Stimulated activated CD8-positive, alpha-beta memory T cell treated with anti-CD3 and anti-CD28 coated beads, Interleukin-12 subunit alpha, Interleukin-12 subunit beta, amount 100 ng/mL, for 4 hours (primary cell): ENCODE data around the gene NUB1.

Experiments
- DNase-seq: peaks from one replicate; pipeline ENCODE4 v3.0.0-alpha.2; 2020; ENCODE audit warnings: low read depth

NUB1 gene

DNA sequence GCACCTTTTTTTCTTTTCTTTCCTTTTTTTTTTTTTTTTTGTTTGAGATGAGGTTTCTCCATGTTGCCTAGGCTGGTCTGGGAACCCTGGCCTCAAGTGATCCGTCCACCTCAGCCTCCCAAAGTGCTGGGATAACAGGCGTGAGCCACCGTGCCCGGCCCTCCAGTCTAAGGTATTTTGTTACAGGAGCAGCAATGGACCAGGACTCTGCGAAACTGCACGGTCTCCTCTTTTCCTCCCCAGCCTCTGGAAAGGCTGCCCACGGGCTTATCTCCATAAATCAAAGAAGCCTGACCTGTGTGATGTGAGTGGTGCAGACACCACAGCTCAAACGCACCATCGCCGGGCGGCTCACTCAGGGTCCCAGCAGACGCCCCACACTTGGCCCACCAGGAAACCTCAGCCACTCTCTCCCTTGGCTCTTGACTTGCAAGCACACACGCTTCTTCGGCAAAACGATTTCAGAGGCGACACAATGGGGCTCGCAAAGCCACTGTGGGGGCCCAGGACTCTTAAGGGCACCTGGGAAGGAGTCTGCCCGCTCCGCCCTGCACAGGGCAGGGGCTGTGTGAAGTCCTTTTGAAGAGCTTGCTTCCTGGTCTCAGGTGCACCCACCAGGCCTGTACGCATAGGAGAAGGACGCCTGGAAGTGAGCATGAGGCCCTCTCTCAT lies 47.6 kb downstream of the NUB1 start:
- no peak for DNase-seq

DNA sequence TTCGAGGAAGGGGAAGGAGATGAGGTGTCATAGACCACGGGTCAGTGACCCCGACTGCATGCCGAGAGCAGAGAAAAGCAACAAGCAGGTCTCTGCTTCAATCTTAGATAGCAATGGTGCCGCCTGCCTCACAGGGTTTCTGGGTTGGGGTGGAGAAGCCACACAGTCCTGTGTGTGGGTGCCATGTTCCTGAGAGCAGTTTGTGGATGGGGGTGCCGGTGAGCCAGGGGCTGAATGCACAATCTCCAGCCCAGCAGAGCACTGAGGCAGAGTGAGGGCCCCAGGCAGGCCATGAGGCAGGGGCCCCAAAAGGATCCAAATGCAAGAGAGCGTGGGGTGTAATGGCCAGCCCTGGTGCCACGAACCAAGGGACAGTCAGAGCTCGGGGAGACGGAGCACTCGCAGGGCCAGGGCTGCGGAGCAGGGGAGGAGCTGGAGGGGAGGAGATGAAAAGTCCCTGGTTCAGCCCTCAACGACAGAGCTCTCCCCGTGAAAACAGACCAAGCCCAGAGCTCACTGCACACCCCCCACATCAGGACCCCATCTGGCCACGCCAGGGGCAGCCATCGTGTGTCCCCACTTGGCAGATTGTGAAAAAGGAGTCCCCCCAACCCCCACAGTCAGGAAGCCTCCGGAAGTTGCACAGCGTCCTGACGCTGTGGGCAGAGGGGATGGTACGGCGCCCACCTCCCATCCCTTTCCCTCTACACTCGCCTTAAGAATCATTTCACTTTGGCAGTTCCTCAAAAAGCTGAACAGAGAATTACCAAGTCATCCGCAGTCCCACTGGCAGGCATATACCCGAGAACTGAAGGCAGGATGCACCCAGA lies 48.4 kb downstream of the NUB1 start:
- no peak for DNase-seq

DNA sequence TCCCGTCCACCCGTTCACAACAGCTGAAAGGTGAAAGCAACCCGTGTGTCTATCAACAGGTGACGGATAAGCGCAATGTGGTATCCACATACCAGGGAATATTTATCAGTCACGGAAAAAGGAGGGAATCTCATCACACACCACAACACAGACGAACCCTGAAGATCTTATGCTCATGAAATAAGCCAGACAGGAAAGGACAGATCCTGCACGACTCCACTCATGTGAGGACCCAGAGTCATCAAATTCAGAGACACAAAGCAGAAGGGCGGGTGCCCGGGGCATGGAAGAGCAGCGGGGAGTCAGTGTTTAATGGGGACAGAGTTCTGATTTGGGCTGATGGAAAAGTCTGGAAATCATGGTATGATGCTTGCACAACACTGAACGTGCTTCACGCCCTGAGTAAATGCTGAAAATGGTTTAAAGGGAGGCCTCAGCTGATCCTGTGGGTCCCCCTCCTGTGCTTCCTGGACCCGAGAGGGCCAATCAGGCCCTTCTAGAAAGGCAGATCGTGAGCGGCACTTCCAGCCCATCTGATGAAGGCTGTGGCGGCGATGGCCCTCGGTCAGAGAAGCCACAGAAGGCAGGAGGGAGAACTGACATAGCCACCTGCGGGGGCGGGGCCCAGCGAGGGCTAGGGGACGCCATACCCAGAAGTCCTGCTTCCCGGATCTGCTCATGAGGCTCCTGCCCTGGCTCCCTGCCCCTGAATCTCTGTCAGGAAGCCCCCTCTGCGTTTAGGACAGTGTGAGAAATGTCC lies 49.2 kb downstream of the NUB1 start:
- no peak for DNase-seq

DNA sequence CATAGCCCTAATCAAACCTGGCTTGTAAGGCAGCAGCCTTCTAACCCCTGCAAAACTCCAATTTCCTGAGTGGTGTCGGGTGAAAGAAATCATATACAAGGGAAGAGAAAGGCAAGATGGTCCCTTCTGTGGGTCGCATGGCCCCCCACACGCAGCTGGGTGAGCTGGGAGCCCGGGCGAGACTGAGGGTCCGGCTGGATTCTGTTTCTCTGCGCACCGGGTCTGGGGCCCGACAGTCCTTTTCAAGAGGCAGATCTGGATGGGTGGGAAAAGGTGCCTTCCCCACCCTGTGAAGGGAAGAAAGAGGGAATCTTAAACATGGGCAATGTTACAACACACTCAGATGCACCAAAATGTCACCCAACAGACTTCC lies 49.7 kb downstream of the NUB1 start:
- DNase-seq: no peak

DNA sequence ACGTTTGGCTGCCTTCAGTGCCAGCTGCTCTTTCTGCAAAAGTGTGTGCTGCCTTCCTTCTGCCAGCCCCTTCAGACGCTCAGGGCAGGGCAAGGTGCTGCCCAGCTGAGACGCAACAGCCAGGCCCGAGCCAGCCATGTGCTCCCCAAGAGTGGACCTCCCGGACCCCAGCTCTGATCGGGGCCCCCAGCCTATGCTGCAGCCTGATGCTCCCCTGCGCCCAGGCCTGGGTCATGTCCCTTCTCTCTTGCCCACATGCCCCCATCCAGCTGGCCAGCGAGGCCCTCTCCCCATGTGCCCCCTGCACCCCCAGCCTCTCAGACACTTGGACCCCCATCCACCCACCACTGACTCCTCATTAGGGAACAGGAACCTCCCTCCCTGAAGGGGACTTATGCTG lies 50.4 kb downstream of the NUB1 start:
- DNase-seq: no peak

DNA sequence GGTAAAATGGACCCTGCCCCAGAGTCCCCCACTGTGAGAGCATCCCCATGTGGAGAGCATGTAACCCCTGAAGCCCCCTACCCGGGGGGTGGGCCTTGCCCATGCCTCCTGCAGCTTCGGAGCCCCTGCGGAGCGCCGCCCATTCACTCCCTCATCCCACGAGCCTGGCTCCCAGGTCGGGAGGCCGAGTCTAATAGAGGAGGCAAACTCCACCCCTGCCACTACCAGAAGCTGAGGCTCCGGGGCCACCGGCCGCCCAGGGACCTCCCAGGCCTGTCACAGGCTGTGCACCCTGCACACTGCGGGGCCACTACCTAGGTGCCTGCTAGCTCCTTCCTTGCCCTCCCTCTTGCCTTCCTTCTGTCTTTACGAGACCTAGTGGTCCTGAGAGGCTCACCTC lies 50.8 kb downstream of the NUB1 start:
- no peak for DNase-seq

DNA sequence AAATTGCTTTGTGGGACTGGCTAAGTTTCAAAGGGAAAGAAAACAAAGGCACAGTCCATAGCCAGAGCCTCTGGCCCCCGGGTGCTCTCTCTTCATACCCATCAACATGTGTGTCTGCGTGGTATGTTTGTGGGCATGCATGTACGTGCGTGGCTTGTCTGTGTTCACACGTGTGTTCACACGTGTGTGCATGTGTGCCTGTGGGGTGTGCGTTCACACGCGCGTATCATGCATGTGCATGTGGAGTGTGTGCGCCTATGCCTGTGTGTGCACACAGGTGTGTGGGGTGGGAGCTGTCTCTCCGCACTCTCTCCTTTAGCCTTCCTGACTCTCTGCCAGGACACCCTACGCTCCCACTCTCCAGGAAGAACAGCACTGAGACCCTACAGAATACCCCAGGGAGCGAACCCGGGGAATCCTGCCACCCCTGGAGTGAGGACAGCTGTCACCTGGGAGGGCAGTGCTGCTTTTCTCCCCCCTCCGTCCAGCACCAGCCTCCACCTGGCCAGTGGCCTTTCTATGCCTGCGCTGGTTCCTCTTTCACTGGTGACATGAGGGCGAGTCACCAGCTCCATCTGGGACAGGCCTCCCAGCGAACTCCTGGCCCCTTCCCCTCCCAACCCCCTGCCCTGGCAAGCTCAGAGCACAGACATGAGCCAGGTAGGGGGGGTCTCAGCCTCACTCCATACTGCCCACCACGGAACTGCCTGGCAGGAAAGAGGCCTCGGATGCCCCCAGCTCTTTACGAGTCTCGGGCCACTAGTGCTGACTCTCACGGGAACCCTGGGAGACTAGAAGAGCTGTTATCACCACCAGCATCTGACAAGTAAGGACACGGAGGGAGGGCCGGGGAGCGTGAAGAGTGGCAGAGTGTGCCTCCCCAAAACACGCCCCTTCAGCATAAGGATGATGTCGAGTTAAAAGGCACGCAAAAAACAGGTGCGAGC lies 51.7 kb downstream of the NUB1 start:
- no peak for DNase-seq

DNA sequence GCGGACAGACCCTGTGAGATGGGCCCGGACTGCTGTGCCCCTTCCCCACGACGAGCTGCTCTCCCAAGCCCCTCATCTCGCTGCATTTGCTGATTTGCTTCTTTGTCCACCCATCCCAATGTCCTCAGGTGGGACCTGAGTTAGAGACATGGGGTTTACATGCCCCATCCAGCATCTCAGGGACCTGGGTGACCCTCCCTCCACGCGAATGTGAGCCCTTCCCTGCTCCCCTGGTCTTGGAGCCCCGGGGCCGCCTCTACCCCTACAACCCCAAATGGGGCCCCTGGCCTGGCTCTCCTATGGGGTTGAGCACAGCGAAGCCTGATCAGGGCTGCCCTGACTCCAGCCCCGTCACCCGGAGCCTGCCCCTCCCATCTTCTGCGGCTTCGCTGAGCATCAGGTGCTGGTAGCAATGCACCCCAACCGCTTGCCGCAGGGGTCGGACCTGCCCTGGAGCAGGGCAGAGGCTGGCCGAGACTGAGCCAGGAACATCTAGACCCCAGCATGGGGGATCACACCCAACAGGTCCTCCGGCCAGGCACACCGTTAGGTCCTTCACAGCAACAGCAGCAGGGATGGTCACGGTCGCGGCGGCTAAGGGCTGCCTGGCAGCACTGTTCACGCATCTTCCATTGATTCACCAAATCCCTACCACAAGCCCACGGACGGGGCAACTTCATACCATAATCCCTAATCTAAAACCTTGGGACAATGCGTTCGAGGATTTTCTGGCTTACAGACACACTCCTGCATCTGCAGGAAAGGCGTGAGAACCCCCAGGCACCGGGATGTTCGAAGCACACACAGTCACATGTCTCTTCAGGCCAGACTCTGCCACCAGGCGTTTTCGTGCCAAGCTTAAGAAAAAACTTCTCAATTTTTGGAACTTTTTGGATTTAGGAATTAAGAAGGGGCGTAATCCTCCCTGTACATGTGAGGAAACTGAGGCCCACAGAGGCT lies 52.7 kb downstream of the NUB1 start:
- DNase-seq: no peak

DNA sequence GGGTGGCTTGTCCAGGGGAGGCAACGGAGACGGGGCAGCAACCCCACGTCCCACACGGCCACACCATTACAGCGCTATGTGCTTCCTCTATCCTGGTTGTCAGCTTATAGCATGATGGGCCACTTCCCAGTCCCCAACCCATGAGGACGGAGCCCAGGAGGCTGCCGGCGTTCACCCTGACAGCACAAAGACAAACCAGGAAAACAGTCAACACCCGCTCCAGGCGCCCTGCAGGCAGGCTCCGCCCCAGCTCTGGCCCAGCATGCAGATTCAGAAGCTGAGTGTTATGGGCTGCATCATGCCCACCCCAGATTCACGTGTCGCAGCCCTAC lies 53.4 kb downstream of the NUB1 start:
- no peak for DNase-seq

DNA sequence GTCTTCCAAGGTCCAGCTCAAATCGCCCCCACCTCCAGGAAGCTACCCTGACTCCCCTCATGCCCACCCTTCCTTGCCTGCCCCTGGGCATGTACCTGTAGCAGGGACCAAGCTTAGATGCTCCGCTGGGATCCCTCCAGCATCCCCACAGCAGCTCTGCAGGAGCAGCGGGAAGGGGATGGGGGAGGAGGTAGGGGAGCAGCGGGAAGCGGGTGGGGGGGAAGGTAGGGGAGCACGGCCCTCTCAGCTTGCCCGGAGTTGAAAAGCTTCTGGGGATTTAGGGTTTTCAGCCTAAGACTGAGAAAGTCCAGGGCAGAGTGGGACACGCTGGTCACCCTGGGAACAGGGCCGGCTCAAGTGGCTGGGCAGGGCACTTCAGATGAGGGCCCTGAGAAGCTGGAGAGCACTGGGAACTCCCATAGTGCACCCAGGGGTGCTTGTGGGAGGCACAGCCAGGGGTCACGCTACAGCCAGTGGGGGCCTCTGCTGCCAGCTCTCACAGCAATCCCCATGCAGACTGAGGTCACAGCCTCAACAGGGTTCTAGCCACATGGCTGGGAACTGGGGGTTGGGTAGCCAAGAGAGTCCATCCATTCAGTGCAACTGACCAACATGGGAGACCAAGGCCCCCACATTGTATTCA lies 54.8 kb downstream of the NUB1 start:
- no peak for DNase-seq

DNA sequence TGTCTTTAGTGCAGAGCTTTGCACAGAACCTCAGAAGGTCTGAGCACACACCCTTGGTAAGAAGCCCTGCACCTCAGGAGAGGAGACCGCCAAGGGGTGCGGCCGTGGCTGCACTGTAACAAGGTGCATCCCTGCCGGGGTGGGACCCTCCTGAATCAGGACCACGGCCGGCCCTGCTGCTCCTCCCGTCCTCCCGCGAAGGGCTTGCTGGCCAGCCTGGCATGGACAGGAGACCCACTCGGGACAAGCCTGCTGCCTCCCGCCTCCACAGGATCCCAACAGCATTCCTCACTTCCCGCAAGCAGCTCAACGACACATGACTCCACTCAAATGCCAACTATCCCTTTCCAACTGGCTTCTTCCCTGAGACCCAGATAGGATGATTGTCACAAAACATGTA lies 55.4 kb downstream of the NUB1 start:
- no peak for DNase-seq

DNA sequence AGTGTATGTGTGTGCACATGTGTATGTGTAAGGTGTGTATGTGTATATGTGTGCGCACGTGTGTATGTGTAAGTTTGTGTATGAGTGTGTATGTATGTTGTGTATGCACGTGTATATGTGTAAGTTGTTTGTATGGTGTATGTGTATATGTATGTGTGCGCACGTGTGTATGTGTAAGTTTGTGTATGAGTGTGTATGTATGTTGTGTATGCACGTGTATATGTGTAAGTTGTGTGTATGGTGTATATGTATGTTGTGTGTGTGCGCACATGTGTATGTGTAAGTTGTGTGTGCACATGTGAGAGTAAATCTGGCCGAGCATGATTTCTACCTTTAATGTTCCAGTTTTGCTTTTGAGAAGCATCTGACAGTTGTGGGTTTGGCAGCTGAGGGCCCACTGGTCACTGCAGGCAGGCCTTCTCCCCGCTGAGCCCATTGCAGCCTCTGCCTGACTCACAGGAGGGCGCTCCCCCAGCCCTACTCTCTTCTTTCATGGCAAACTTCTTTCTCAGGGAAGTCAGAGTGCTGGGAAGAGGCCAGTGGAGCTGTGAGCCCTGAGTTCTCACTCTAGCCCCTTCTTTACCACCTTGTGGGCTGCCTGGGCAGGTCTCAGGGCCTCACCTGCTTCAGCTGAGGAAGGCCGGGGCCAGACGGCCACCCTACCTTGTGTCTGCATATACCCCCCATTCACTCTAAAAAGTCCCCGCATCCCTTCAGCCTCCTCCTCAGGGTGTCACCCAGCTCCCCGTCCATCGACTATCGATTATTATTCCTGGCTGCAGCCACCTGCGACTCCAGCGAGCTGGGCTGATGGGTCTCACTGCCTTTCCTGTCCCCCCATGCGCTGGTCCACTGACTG lies 57.1 kb downstream of the NUB1 start:
- DNase-seq: no peak

DNA sequence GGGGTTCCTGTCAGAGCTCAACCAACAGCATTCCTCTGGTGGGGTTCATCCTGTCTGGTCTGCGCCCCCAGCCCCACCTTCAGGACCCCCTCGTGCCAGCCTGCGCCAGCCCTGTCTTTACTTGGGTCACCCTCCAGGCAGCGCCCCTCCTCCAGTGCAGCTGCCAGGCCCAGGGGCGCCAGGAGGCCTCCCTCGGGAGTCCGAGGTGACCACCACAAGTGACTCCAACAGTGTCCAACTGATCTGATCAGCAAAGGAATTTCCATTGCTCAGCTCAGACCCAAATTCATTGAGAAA lies 57.6 kb downstream of the NUB1 start:
- DNase-seq: no peak

DNA sequence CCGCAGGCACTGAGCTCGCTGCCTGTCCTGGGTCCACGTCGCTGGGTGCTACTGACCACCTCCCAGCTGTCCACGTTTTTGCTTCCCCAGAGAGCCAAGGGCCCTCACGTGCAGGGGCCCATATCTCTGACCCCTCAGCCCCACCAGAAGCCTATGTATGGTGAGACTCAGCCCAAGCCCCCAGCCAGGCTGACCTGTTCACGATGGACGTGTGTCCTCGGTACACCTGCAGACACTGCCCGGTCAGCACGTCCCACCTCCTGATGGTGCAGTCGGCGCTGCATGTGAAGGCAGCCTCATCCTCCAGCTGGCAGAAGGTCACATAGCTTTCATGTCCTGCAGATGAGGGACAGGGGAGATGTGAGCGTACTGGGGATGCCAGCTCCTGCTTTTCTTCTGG lies 58.3 kb downstream of the NUB1 start:
- DNase-seq: no peak

DNA sequence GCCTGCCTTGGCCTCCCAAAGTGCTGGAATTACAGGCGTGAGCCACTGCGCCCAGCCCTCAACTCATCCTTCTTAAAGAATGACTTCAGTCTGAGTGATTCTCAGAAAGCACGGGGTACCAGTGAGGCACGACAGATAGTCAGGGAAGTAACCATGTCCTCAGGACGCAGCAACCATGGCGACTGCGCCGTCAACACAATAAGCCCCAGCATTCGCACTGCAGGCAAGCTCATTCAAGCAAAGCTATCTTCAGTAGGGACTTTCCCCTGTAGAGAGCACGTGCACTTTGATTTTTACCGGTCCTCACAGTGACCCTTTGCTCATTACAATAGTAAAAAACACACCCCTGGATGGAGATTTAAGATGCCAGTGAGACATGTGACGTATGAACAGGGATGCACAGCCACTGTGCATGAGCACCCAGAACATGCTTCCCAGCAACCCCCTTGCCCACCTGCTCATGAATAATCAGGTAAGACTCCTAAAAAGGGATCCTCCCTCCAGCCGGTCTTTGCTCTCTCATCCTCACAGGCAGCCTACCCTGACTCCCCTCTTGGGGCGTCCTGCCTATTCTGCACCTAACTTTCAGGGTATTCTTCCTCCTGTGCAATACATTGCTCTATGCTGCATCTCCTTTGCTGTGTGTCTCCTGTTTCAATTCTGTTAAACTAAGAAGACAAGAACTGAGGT lies 59.2 kb downstream of the NUB1 start:
- DNase-seq: no peak

DNA sequence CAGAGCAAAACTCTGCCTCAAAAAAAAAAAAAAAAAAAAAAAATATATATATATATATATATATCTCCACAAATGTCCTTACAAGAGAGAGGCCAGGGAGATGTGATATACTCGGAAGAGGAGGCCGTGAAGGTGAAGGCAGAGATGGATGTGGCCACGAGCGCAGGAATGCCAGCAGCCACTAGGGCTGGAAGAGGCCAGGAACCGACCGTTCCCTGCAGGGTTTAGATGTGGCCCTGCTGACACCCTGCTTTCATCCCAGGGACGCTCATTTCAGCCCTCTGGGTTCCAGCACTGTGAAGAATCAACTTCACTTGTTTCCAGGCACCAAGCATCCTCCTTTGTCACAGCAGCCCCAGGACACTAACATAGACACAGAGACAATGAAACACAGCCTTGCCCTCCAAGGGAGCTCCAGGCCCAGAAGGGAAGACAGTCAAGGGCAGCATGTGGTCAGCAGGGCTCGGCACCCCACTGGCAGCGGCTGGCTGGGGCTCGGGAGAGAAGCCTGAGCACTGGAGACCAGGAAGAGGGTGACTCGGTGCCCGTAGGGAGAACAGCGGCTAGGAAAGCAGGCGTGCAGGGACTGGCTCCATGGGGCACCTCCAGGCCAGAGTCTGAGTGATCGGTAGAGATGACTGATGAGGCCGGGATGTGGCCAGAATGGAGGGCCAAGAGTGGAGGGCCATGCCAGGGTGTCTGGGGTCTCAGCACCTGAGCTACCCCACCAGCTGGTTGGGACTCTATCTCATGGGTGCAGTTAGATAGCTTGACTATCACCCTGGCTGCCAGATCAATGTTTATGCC lies 60.6 kb downstream of the NUB1 start:
- DNase-seq: no peak

DNA sequence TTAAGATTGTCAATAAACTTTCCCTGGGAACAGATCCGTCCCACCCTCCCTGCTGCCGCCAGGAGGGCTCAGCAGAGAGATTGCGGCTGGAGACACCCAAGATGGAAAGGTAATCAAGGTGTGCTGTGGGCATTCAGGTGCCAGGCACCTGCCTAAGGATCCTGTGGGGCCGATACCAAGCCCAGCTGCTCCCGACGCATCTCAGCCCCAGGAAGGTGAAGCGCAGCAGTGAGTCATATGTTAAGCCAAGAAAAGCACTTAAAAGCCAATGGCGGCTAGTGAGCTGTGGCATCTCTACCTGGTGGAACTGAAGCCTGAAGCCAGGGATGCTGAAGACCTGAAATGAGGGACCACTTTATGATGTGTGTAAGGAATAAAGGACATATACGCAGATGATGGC lies 62.2 kb downstream of the NUB1 start:
- no peak for DNase-seq
